MCF 10A (cell line): Measurements from ENCODE around the gene OR5B21. TPM values are rescaled to one million over a fixed set of nuclear protein-coding genes. Genes with fewer than 3 reads are reported as not detected.

Source experiments
- BruUV-seq: library from RNA; stranded (reverse); fragments of 400-500 nt; replicated peaks from 2 replicates; lab custom pipeline; 2021; lab: Mats Ljungman, UMichigan
- CTCF ChIA-PET: fragments of 300-600 bp; sonication (Branson Sonifier 250); formaldehyde crosslinking; extraction: SDS; loops from one replicate; lab custom pipeline; 2021; ENCODE audit warnings: antibody characterized with exemption, inconsistent platforms; lab: Yijun Ruan, JAX
- POLR2A ChIA-PET: fragments of 300-600, 350-650 bp; sonication (Branson Sonifier 250); formaldehyde crosslinking; extraction: SDS; loops from one replicate; lab custom pipeline; 2020; ENCODE audit warnings: antibody characterized with exemption, inconsistent platforms; lab: Yijun Ruan, JAX
- DNase-seq: peaks from one replicate; pipeline ENCODE4 v3.0.0-alpha.2; 2018; ENCODE audit not compliant: unreplicated experiment
- H3K27ac Mint-ChIP-seq: one replicate; pipeline ENCODE4 v1.8.0; 2022; ENCODE audit warnings: mild to moderate bottlenecking, low read depth, mixed read lengths; ENCODE audit not compliant: unreplicated experiment
- H3K27me3 Mint-ChIP-seq: one replicate; pipeline ENCODE4 v1.8.0; 2022; ENCODE audit warnings: mixed read lengths; ENCODE audit not compliant: insufficient read depth, unreplicated experiment
- H3K36me3 Mint-ChIP-seq: one replicate; pipeline ENCODE4 v1.8.0; 2022; ENCODE audit warnings: mild to moderate bottlenecking, moderate library complexity, mixed read lengths; ENCODE audit not compliant: insufficient read depth, unreplicated experiment
- H3K4me1 Mint-ChIP-seq: one replicate; pipeline ENCODE4 v1.8.0; 2022; ENCODE audit warnings: mixed read lengths; ENCODE audit not compliant: insufficient read depth, unreplicated experiment
- H3K4me3 Mint-ChIP-seq: one replicate; pipeline ENCODE4 v1.8.0; 2022; ENCODE audit warnings: mild to moderate bottlenecking, moderate library complexity, mixed read lengths; ENCODE audit not compliant: unreplicated experiment
- H3K9me3 Mint-ChIP-seq: one replicate; pipeline ENCODE4 v1.8.0; 2022; ENCODE audit warnings: mixed read lengths; ENCODE audit not compliant: unreplicated experiment
- CTCF ChIP-seq: fragments of 200-600 bp; IDR thresholded peaks from one replicate; pipeline ENCODE4 v1.8.0; 2022; ENCODE audit warnings: antibody characterized with exemption, mild to moderate bottlenecking; ENCODE audit not compliant: unreplicated experiment
- intact Hi-C: fragments of 100-400 bp; cut with micrococcal nuclease; formaldehyde crosslinking; loops from 2 replicates; pipeline ENCODE4 v1.14.1; 2022
- total RNA-seq: library from RNA; stranded (reverse); gene quantifications from 2 replicates; pipeline ENCODE4 v1.2.3, GENCODE V29; 2022

OR5B21 gene
- total RNA-seq, 1 experiment from 2014 or later: not detected

- ChIA-PET CTCF (interaction anchor here (0.7 kb wide), 1 partner anchor 693 kb away, joined by 4 read pairs; no protein-coding TSS in a partner anchor), POLR2A (interaction anchor here (1.6 kb wide), 1 partner anchor 10 kb away, joined by 3 read pairs; no protein-coding TSS in a partner anchor)
- no TSS peak for BruUV-seq
- no peak for TF ChIP-seq CTCF
- H3K9me3 Mint-ChIP-seq: no peaks in the 10 kb centered on the region
- intact Hi-C loops: no loop called here
- peaks cover 13% of the 10 kb centered on the region for H3K4me1 Mint-ChIP-seq
- H3K4me3 Mint-ChIP-seq: no peak overlapping the region
- no peaks in the 10 kb centered on the region for H3K27me3 Mint-ChIP-seq
- no peak overlapping the region for H3K27ac Mint-ChIP-seq
- no peaks in the 10 kb centered on the region for H3K36me3 Mint-ChIP-seq
- no peak for DNase-seq
Measured at GRCh38 chr11:58493676-58494075, 14.2 kb downstream of the OR5B21 start.

- Mint-ChIP-seq H3K27me3 (no peaks in the 10 kb centered on the region), H3K4me1 (peaks cover 13% of the 10 kb centered on the region), H3K4me3 (no peak overlapping the region), H3K36me3 (no peaks in the 10 kb centered on the region), H3K27ac (no peak overlapping the region), H3K9me3 (no peaks in the 10 kb centered on the region)
- intact Hi-C loops: no loop called here
- DNase-seq: no peak
- ChIA-PET POLR2A (no interaction called here), CTCF (no interaction called here)
- BruUV-seq: no TSS peak
- TF ChIP-seq CTCF: no peak
Measured at GRCh38 chr11:58490827-58491226, 17.1 kb downstream of the OR5B21 start.

- no peak overlapping the region for H3K27ac Mint-ChIP-seq
- no peaks in the 10 kb centered on the region for H3K27me3 Mint-ChIP-seq
- ChIA-PET CTCF (no interaction called here), POLR2A (no interaction called here)
- H3K4me3 Mint-ChIP-seq: no peak overlapping the region
- DNase-seq: no peak
- no peaks in the 10 kb centered on the region for H3K9me3 Mint-ChIP-seq
- no peaks in the 10 kb centered on the region for H3K4me1 Mint-ChIP-seq
- intact Hi-C loops: no loop called here
- TF ChIP-seq CTCF: no peak
- BruUV-seq: no TSS peak
- H3K36me3 Mint-ChIP-seq: no peaks in the 10 kb centered on the region
Measured at GRCh38 chr11:58487170-58487569, 20.7 kb downstream of the OR5B21 start.

GRCh38 chr11:58485961-58486360, 21.9 kb downstream of the OR5B21 start:
- no peaks in the 10 kb centered on the region for H3K4me1 Mint-ChIP-seq
- H3K27me3 Mint-ChIP-seq: no peaks in the 10 kb centered on the region
- no peak overlapping the region for H3K4me3 Mint-ChIP-seq
- no peak for TF ChIP-seq CTCF
- ChIA-PET CTCF (interaction anchor here (0.7 to 1.1 kb wide), 2 partner anchors 19 to 210 kb away, joined by 3 read pairs; no protein-coding TSS in a partner anchor), POLR2A (no interaction called here)
- no peaks in the 10 kb centered on the region for H3K36me3 Mint-ChIP-seq
- no peak for DNase-seq
- H3K27ac Mint-ChIP-seq: no peak overlapping the region
- intact Hi-C loops: no loop called here
- H3K9me3 Mint-ChIP-seq: no peaks in the 10 kb centered on the region
- no TSS peak for BruUV-seq
